NCI-H2107 (cell line): ENCODE measurements around the gene CHST3.

Experiments
- DNase-seq: peaks from one replicate; lab custom pipeline; 2025; lab: John Stamatoyannopoulos, UW

The CHST3 gene

GRCh38 chr10:72056932-72057751 is 92.9 kb downstream of the CHST3 start:
- no peak for DNase-seq

GRCh38 chr10:72058347-72058898 is 94.2 kb downstream of the CHST3 start:
- no peak for DNase-seq

- no peak for DNase-seq
These were observed 95.0 kb downstream of the CHST3 start for GRCh38 chr10:72058989-72059842.

GRCh38 chr10:72059843-72060822 is 95.9 kb downstream of the CHST3 start:
- no peak for DNase-seq

GRCh38 chr10:72061491-72061890 is 97.3 kb downstream of the CHST3 start:
- DNase-seq, result no peak

GRCh38 chr10:72061930-72062329 is 97.7 kb downstream of the CHST3 start:
- DNase-seq, result no peak

GRCh38 chr10:72062382-72062781 is 98.2 kb downstream of the CHST3 start:
- DNase-seq, result no peak
